GM12878 (cell line): ENCODE results near the gene SHB. TPM values are rescaled to one million over a fixed set of nuclear protein-coding genes. Genes with fewer than 3 reads are reported as not detected.

ENCODE experiments used
- BHLHE40 ChIP-seq, 2 experiments: fragments of 450-650 bp in 1 of 2; IDR thresholded peaks; 2 replicates each; pipeline ENCODE4 v1.6.1; 2011 to 2017; ENCODE audit warnings: low read depth in 2 of 2, borderline replicate concordance in 1 of 2, improper control_type of control experiment in 1 of 2, low read length in 1 of 2, mild to moderate bottlenecking in 1 of 2
- BMI1 ChIP-seq: fragments of 450-650 bp; IDR thresholded peaks from 2 replicates; pipeline ENCODE4 v1.6.1; 2016; ENCODE audit warnings: mild to moderate bottlenecking, moderate library complexity, borderline replicate concordance
- CBX5 ChIP-seq: sonication (generic); IDR thresholded peaks from 2 replicates; pipeline ENCODE4 v1.6.1; 2016; ENCODE audit warnings: low read depth, moderate library complexity, mild to moderate bottlenecking, inconsistent platforms
- CHD2 ChIP-seq: IDR thresholded peaks from 2 replicates; pipeline ENCODE4 v1.6.1; 2011; ENCODE audit warnings: low read depth, low read length, improper control_type of control experiment, borderline replicate concordance
- ESRRA ChIP-seq: IDR thresholded peaks from 2 replicates; pipeline ENCODE4 v1.6.1; 2012; ENCODE audit warnings: mild to moderate bottlenecking, low read length, improper control_type of control experiment
- ETV6 ChIP-seq, 2 experiments: fragments of 450-650 bp in 1 of 2; IDR thresholded peaks in 1 of 2; conservative IDR thresholded peaks in 1 of 2; 2 replicates each; pipeline ENCODE4 v1.6.1; 2014; ENCODE audit warnings: antibody characterized with exemption in 1 of 2, borderline replicate concordance in 1 of 2, low read depth in 1 of 2, mild to moderate bottlenecking in 1 of 2, moderate library complexity in 1 of 2
- FOS ChIP-seq: IDR thresholded peaks from 3 replicates; pipeline ENCODE4 v1.6.1; 2011; ENCODE audit warnings: borderline replicate concordance; ENCODE audit not compliant: insufficient read length; ENCODE audit errors: extremely low read depth
- HDGF ChIP-seq: fragments of 450-650 bp; IDR thresholded peaks from 2 replicates; pipeline ENCODE4 v1.6.1; 2016; ENCODE audit warnings: antibody characterized with exemption
- KAT2A ChIP-seq: conservative IDR thresholded peaks from 2 replicates; pipeline ENCODE4 v1.6.1; 2011; ENCODE audit warnings: low read depth, low read length; ENCODE audit not compliant: control insufficient read depth
- NFYA ChIP-seq: IDR thresholded peaks from 2 replicates; pipeline ENCODE4 v1.6.1; 2011; ENCODE audit warnings: low read depth, mild to moderate bottlenecking, low read length, improper control_type of control experiment, borderline replicate concordance
- RCOR1 ChIP-seq: conservative IDR thresholded peaks from 2 replicates; pipeline ENCODE4 v1.6.1; 2012; ENCODE audit warnings: low read depth, low read length, improper control_type of control experiment
- SMAD1 ChIP-seq: fragments of 450-650 bp; IDR thresholded peaks from 2 replicates; pipeline ENCODE4 v1.6.1; 2018; ENCODE audit warnings: mild to moderate bottlenecking, low read depth; ENCODE audit not compliant: partially characterized antibody
- STAT3 ChIP-seq: IDR thresholded peaks from 2 replicates; pipeline ENCODE4 v1.6.1; 2011; ENCODE audit warnings: low read depth, low read length, improper control_type of control experiment
- TCF12 ChIP-seq: IDR thresholded peaks from 2 replicates; pipeline ENCODE4 v1.6.1; 2011; ENCODE audit warnings: low read depth, mild to moderate bottlenecking, low read length
- WRNIP1 ChIP-seq: IDR thresholded peaks from 2 replicates; pipeline ENCODE4 v1.6.1; 2011; ENCODE audit warnings: low read depth, low read length, improper control_type of control experiment, borderline replicate concordance
- polyA plus RNA-seq, 11 experiments: library from polyadenylated mRNA; depleted of rRNA in 4 of 11; unstranded in 6 of 11; stranded (reverse) in 5 of 11; fragments of >200 nt; fragmentation: Nextera tagmentation in 4 of 11; fragmentation: Illumina TruSeq in 1 of 11; extraction: Ambion mirVana in 4 of 11; extraction: Trizol in 1 of 11; gene quantifications; 1 replicate in 1 of 11; 2 replicates in 10 of 11; pipeline versions ENCODE4 v1.2.1 to v1.2.3, GENCODE V29; 2011 to 2016; ENCODE audit warnings: inconsistent platforms in 2 of 11, missing spikeins in 2 of 11, low read depth in 1 of 11
- total RNA-seq, 4 experiments: library from RNA; depleted of rRNA in 3 of 4; stranded (reverse); fragments of >200 nt in 3 of 4; fragmentation: Illumina TruSeq in 1 of 4; extraction: Trizol in 1 of 4; gene quantifications; 2 replicates each; pipeline versions ENCODE4 v1.2.1 to v1.2.3, GENCODE V29; 2013 to 2021
- TF ChIP-seq, protein P1 (sequence below): fragments of 450-650 bp; IDR thresholded peaks from 2 replicates; pipeline ENCODE4 v1.6.1; 2018; ENCODE audit warnings: borderline replicate concordance, mild to moderate bottlenecking; ENCODE audit not compliant: partially characterized antibody
- TF ChIP-seq, protein P2 (sequence below): fragments of 450-650 bp; formaldehyde crosslinking; IDR thresholded peaks from 2 replicates; pipeline ENCODE4 v1.5.0; 2022; ENCODE audit warnings: mild to moderate bottlenecking, missing genetic modification characterization
- TF ChIP-seq, protein P3 (sequence below): IDR thresholded peaks from 2 replicates; pipeline ENCODE4 v1.6.1; 2012; ENCODE audit warnings: low read depth, low read length, improper control_type of control experiment
- TF ChIP-seq, protein P4 (sequence below): fragments of 450-650 bp; IDR thresholded peaks from 2 replicates; pipeline ENCODE4 v1.6.1; 2017; ENCODE audit warnings: mild to moderate bottlenecking

The SHB gene
- total and polyA plus RNA-seq, 10 of the 15 experiments (the other 5 are each of a cell fraction or from before 2014, with no cell fraction given) = 0.29 to 6.2 (median 1.3) TPM

DNA sequence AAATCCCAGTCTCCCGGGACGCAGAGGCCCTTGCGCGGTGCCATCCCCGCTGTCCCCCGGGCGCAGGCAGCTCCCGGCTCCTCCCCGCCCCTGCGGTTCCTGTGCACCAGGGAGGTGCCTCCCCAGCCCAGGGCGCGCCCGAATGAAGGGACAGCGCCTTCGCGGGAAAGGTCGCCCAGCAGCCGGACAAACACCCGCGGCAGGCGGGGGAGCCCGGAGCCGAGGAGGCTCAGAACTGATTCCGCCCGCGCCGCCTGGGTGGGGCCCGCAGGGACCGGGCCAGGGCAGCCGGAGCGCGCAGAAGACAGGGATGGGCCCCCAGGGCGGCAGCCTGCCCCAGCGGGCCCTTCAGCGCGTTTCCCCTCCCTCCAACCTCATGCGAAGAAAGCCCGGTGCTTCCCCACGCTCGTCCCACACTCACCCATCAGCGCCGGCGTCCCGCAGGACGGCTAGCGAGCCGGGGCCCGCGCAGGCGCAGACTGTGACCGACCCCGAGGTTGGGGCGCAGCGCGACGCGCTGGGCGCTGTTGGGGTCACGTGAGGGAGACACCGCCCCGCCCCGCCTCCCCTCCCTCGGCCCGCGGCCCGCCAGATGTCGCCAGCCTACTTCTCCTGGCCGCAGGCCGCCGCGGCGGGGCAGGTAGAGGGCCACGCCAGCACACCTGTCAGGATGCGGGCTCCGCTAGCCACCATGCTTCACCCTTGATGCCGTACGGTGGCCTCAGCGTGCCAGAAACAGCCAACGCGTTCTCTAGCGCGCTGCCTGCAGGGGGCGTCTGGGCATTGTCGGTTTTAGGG, 165.2 kb downstream of the SHB start, which contains the start of gene SLC25A51 (continued):
- TF ChIP-seq, protein P1, sequence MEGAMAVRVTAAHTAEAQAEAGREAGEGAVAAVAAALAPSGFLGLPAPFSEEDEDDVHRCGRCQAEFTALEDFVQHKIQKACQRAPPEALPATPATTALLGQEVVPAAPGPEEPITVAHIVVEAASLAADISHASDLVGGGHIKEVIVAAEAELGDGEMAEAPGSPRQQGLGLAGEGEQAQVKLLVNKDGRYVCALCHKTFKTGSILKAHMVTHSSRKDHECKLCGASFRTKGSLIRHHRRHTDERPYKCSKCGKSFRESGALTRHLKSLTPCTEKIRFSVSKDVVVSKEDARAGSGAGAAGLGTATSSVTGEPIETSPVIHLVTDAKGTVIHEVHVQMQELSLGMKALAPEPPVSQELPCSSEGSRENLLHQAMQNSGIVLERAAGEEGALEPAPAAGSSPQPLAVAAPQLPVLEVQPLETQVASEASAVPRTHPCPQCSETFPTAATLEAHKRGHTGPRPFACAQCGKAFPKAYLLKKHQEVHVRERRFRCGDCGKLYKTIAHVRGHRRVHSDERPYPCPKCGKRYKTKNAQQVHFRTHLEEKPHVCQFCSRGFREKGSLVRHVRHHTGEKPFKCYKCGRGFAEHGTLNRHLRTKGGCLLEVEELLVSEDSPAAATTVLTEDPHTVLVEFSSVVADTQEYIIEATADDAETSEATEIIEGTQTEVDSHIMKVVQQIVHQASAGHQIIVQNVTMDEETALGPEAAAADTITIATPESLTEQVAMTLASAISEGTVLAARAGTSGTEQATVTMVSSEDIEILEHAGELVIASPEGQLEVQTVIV = peak; percentile 16
- TF ChIP-seq HDGF (no peak), CBX5 (peak; percentile 96; the same call in 1 of the 2 replicates), KAT2A (no peak), FOS (no peak), TCF12 (peak; percentile 84), WRNIP1 (no peak), BHLHE40 (IDR thresholded peaks at IDR 0.05; ENCODE audit: borderline replicate concordance in 1 of 2, low read depth in 2 of 2, low read length in 1 of 2) (peak; percentile 93 to 99), RCOR1 (0 out of 2 replicates have a peak, but pooled peaks have one; percentile 53), ESRRA (no peak), ETV6 (conservative IDR thresholded peaks at IDR 0.05 in 1 of 2, IDR thresholded peaks at IDR 0.05 in 1 of 2; ENCODE audit: borderline replicate concordance in 1 of 2, low read depth in 1 of 2) (no peak), BMI1 (no peak), NFYA (no peak), CHD2 (peak; percentile 75; the same call in 1 of the 2 replicates), SMAD1 (no peak), STAT3 (no peak)
- TF ChIP-seq, protein P2, sequence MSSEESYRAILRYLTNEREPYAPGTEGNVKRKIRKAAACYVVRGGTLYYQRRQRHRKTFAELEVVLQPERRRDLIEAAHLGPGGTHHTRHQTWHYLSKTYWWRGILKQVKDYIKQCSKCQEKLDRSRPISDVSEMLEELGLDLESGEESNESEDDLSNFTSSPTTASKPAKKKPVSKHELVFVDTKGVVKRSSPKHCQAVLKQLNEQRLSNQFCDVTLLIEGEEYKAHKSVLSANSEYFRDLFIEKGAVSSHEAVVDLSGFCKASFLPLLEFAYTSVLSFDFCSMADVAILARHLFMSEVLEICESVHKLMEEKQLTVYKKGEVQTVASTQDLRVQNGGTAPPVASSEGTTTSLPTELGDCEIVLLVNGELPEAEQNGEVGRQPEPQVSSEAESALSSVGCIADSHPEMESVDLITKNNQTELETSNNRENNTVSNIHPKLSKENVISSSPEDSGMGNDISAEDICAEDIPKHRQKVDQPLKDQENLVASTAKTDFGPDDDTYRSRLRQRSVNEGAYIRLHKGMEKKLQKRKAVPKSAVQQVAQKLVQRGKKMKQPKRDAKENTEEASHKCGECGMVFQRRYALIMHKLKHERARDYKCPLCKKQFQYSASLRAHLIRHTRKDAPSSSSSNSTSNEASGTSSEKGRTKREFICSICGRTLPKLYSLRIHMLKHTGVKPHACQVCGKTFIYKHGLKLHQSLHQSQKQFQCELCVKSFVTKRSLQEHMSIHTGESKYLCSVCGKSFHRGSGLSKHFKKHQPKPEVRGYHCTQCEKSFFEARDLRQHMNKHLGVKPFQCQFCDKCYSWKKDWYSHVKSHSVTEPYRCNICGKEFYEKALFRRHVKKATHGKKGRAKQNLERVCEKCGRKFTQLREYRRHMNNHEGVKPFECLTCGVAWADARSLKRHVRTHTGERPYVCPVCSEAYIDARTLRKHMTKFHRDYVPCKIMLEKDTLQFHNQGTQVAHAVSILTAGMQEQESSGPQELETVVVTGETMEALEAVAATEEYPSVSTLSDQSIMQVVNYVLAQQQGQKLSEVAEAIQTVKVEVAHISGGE = no peak
- TF ChIP-seq, protein P3, sequence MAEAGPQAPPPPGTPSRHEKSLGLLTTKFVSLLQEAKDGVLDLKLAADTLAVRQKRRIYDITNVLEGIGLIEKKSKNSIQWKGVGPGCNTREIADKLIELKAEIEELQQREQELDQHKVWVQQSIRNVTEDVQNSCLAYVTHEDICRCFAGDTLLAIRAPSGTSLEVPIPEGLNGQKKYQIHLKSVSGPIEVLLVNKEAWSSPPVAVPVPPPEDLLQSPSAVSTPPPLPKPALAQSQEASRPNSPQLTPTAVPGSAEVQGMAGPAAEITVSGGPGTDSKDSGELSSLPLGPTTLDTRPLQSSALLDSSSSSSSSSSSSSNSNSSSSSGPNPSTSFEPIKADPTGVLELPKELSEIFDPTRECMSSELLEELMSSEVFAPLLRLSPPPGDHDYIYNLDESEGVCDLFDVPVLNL = no peak
- TF ChIP-seq, protein P4, sequence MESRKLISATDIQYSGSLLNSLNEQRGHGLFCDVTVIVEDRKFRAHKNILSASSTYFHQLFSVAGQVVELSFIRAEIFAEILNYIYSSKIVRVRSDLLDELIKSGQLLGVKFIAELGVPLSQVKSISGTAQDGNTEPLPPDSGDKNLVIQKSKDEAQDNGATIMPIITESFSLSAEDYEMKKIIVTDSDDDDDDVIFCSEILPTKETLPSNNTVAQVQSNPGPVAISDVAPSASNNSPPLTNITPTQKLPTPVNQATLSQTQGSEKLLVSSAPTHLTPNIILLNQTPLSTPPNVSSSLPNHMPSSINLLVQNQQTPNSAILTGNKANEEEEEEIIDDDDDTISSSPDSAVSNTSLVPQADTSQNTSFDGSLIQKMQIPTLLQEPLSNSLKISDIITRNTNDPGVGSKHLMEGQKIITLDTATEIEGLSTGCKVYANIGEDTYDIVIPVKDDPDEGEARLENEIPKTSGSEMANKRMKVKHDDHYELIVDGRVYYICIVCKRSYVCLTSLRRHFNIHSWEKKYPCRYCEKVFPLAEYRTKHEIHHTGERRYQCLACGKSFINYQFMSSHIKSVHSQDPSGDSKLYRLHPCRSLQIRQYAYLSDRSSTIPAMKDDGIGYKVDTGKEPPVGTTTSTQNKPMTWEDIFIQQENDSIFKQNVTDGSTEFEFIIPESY = no peak
